NCI-H510A treated with DMSO at 0.1 percent for 48 hours (cell line): ENCODE measurements around the gene ARHGAP42.

ENCODE experiments used
- DNase-seq: peaks from one replicate; lab custom pipeline; 2025; lab: John Stamatoyannopoulos, UW

The ARHGAP42 gene

GRCh38 chr11:100832829-100833228 lies 145.7 kb downstream of the ARHGAP42 start:
- no peak for DNase-seq

DNA sequence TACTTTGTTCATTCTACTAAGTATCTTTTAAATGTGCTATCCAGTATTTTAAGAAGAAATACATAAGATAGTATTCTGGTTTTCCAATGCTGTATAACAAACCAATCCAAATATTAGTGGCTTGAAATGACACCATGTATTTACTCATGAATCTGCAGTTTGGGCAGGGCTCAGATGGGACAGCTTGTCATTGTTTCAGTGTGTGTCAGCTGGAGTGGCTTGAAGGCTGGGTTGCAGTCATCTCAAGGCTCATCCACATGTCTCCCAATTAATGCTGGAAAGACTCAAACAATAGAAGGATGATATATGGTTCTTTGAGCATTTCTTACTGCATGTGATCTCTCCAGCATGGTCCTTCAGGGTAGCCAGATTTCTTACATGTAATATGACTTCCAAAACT lies 146.2 kb downstream of the ARHGAP42 start:
- DNase-seq: no peak

DNA sequence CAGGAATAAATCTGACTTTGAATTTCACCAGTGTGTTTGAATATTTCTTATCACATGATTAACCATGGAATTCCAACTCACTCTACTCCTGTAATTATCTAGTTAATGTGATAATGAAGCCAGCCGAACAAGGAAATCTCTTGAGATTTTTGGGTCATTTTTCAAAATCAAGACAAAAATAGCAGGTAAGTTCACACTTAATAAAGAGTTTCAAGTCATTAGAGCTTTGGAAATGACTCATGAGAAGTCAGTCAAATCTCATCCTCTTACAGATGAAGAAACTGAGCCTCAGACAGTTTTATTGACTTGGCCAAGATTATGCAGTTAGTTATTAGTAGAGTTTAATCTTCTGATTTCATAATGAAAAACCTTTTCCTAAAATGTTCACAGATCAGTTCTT lies 148.8 kb downstream of the ARHGAP42 start:
- DNase-seq: no peak

- DNase-seq: no peak
These were observed 150.2 kb downstream of the ARHGAP42 start for GRCh38 chr11:100837311-100837710.

- no peak for DNase-seq
These were observed 154.8 kb downstream of the ARHGAP42 start for GRCh38 chr11:100841711-100842407.

- DNase-seq: no peak
These were observed 160.7 kb downstream of the ARHGAP42 start for GRCh38 chr11:100847696-100848216.

DNA sequence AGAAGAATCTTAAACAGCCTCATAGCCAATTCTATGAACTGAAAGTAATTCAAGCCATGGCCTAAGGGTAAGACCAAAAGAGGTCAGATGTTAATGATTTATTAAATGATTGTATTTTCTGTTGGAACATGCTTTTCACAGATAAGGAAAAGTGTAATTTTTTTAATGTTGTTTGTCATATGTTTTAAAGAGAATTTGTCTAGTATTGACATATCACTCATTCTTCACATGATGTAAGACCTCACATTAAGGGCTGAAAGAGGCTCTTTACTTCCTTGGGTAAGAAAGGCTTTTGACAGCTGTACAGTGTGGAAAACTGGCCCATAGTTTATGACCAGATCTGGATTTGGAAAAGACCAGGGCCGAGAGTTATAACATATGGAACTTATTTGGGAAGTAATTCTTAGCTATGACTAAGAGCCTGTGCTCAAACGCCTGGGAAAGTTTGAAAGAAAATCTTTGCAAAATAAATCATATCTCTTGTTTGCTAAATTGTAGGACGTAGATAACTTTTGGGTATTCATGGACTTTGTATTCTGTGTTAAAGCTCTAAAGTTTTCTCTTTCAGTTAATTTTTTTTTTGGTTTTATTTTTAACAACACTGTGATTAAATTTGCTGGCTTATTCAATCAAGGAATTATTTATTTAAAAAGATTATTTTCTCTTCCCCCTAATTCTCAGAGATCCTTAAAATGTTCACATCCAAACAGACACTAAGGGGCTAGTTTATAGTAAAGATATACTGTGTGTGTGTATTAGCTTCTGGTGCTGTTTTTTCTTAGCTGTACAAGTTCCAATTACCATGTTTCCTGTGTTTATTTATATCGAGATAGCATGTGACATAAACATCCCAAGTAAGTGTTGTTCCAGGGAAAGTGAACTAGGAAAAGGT lies 162.2 kb downstream of the ARHGAP42 start:
- DNase-seq: no peak

GRCh38 chr11:100849901-100850235 lies 162.8 kb downstream of the ARHGAP42 start:
- no peak for DNase-seq

DNA sequence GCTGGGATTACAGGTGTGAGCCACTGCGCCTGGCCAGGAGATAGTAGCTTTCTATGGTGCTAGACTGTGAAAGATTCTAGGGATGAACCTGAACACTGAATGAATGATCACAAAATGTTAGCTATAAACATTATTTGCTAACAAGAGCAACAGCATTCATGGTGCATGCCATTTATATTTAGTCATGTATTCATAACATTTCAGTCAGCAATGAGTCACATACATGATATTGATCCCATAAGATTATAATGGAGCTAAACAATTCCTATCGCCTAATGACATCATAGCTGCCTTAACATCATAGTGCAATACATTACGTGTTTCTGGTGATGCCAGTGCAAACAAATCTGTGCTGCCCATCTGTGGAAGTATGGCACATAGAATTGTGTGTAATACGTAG lies 164.1 kb downstream of the ARHGAP42 start:
- no peak for DNase-seq

DNA sequence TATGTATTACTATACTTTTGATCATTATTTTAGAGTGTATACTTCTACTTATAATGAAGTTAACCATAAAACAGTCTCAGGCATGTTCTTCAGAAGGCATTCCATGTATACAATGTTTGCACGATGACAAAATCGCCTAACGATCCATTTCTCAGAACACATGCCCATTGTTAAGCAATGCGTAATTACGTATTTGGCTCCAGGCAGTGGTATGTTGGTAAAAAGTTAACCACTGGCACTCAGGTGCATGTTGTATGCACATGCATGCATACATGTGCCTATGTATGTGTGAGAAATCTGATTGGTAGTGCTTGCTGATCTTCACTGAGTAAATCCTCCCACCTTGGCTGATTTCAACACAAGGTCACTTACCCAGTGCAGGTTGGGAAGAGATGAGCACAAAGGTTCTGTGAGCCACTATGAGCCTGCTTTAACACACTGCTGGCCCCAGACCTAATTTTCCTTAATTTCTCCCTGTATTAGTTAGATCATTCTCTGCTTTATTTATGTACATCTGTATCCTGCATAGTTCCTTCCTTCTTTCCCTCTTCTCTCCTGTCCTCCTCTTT lies 164.6 kb downstream of the ARHGAP42 start:
- no peak for DNase-seq

GRCh38 chr11:100855466-100856067 lies 168.5 kb downstream of the ARHGAP42 start:
- DNase-seq: peak; percentile 1

GRCh38 chr11:100857236-100858005 lies 170.3 kb downstream of the ARHGAP42 start:
- no peak for DNase-seq

DNA sequence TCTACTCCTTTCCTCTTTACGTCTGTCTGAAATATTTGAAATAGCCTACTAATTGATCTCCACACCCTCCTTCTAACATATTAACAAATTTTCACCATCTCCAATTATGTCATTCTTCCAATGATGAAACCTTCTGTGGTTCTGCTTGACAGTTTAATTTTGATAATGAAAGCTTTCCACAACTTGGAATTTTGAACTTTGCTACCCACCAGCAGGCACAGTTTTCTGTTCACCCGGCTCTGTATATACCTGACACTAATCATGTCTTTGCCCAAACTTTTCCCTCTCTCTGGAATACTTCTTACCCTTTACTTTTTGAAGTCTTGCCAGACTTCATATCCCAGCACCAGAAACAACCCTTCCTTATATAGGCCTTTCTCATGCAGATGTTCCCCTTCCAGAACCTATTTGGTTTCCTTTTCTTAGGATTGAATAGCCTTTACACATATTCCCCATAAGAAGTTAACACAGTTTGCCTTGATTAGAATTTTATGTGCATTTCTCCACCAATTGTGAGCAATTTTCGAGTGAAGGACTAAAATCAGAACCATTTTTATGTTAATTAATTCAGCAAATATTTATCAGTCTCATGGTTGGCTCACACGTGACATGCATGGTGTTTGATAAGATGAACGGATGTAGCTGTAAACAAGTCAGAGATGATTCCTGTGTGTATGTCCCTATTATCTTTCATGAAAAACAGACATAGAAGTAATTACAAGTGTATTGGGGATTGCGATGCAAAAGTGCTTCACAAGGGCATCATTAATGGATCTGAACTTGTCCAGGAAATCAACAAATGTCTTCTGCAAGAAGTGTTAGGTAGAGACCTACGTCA lies 173.4 kb downstream of the ARHGAP42 start:
- no peak for DNase-seq

DNA sequence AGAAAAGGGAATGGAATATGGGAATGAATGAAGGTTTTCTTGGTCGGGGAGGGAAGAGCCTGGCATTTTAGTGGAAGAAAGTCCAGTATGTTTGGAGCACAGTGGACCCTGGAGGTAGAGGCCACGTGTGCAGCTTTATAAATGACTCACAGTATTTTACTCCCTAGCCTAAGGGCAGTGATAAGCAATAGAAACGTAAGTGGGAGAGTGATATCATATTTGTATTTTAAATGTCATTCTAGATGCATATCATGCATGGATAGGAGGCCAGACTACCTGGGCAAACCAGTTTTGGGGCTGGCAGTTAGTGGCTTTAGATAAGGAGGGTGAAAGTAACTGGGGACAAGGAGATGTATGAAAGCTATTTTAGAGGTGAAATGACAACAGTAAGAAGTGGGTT lies 174.1 kb downstream of the ARHGAP42 start:
- DNase-seq: no peak

GRCh38 chr11:100863080-100863581 lies 176.0 kb downstream of the ARHGAP42 start:
- no peak for DNase-seq

DNA sequence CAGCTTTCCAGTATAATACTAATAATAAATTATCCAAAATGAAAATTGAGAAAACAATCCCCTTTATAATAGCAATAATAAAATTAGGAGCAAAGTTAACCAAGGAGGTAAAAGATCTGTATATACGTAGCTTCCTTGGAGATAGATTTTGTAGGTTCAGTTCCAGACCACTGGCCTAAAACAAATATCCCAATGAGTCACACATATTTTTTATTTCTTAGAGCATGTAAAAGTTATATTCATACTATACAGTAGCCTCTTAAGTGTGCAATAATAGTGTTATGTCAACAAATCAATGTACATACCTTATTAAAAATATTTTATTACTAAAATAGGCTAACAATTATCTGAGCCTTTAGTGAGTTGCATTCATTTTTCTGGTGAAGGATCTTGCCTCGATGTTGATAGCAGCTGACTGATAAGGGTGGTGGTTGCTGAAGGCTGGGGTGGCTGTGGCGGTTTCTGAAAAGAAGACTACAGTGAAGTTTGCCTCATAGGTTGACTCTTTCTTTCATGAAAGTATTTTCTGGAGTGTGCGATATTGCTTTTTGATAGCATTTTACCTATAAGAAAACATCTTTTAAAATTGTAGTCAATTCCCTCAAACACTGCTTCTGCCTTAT lies 178.5 kb downstream of the ARHGAP42 start:
- no peak for DNase-seq

DNA sequence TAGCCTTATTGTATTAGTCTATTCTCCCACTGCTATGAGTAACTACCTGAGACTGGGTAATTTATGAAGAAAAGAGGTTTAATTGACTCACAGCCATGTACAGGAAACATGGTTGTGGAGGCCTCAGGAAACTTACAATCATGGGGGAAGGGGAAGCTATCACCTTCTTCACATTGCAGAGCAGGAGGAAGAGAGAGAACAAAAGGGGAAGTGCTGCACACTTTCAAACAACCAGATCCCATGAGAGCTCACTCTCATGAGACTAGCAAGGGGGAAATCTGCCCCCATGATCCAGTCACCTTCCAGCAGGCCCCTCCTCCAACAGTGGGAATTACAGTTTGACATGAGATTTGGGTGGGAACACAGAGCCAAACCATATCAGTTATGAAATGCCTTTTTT lies 179.4 kb downstream of the ARHGAP42 start:
- no peak for DNase-seq

DNA sequence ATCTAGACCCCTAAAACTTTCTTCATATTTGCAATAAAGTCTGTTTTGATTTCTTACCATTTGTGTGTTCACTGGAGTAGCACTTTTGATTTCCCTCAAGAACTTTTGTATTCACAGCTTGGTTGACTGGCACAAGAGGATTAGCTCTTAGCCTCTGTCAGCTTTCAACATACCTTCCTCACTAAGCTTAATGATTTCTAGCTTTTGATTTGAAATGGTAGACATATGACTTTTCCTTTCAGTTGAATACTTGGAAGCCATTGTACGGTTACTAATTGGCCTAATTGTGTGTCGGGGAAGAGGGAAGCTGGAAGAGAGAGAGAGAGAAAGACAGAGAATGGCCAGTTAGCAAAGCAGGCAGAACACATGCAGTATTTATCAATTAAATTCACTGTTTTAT lies 180.5 kb downstream of the ARHGAP42 start:
- DNase-seq: no peak

GRCh38 chr11:100869328-100869727 lies 182.2 kb downstream of the ARHGAP42 start:
- no peak for DNase-seq

- no peak for DNase-seq
These were observed 183.1 kb downstream of the ARHGAP42 start for GRCh38 chr11:100870138-100870537.
